ENCODE measurements around the gene ARHGAP6. TPM values are rescaled to one million over a fixed set of nuclear protein-coding genes. Genes with fewer than 3 reads are reported as not detected.

The ARHGAP6 gene
- total and polyA plus RNA-seq, 2 donors (not counting 3 experiments of a cell fraction or from before 2014, with no cell fraction given): 0.69 to 0.83 TPM

- no peak overlapping the region for H3K4me2 ChIP-seq (ENCODE audit: insufficient read depth, low read length)
- no TSS peak for BruUV-seq (replicated peaks)
- H3K4me1 ChIP-seq (ENCODE audit: control insufficient read depth, extremely low read depth, insufficient read depth, low read length): peaks cover 14% of the 10 kb centered on the region
- DNase-seq (ENCODE audit: low read depth, low spot score) (no peak), FAIRE-seq (no peak)
- dilution Hi-C loops (cut with MboI; ENCODE audit: extremely low pct_ligation_motif_present, low sequenced_read_pairs): no loop called here
- no peaks in the 10 kb centered on the region for H3K79me2 ChIP-seq (ENCODE audit: control insufficient read depth, insufficient read depth, low read length)
- H2AFZ ChIP-seq (ENCODE audit: low read depth, low read length): no peak overlapping the region
- no peak for TF ChIP-seq FOS (IDR thresholded peaks at IDR 0.05; ENCODE audit: borderline replicate concordance, insufficient read depth, low read length)
- TF ChIP-seq MYC (IDR thresholded peaks at IDR 0.05; ENCODE audit: low read depth, low read length): no peak
- TF ChIP-seq CTCF (IDR thresholded peaks at IDR 0.05; ENCODE audit: extremely low read depth in 1 of 2, insufficient read depth in 1 of 2, low read depth in 1 of 2, low read length in 2 of 2): no peak
- TF ChIP-seq EZH2 (IDR thresholded peaks at IDR 0.05; ENCODE audit: borderline replicate concordance, low read depth, low read length, severe bottlenecking): no peak
- no peak for TF ChIP-seq POLR2A (IDR thresholded peaks at IDR 0.05; ENCODE audit: low read depth, low read length)
- no peak for TF ChIP-seq JUN (IDR thresholded peaks at IDR 0.05; ENCODE audit: borderline replicate concordance, insufficient read depth, insufficient read length, low read depth)
- TF ChIP-seq POLR2AphosphoS5 (IDR thresholded peaks at IDR 0.05; ENCODE audit: insufficient read depth, low read depth, low read length): no peak
- TF ChIP-seq MAX (IDR thresholded peaks at IDR 0.05; ENCODE audit: insufficient read depth, insufficient read length): no peak
- no peak for TF ChIP-seq GATA2 (IDR thresholded peaks at IDR 0.05; ENCODE audit: insufficient read depth, insufficient read length, low read depth, low read length)
- H3K27ac ChIP-seq (ENCODE audit: insufficient read depth, low read depth, low read length): no peak overlapping the region
- CTCF ChIA-PET: interaction anchor here (0.8 to 0.9 kb wide), 2 partner anchors 11 to 161 kb away, joined by 3 read pairs; no protein-coding TSS in a partner anchor
- POLR2A ChIA-PET: no interaction called here
- H4K20me1 ChIP-seq (replicated peaks; ENCODE audit: control insufficient read depth, extremely low read depth, insufficient read depth, low read length): no peaks in the 10 kb centered on the region
- no peak overlapping the region for H3K9ac ChIP-seq (replicated peaks; ENCODE audit: extremely low read depth, insufficient read depth, low read length)
- H3K9me3 ChIP-seq (replicated peaks; ENCODE audit: control insufficient read depth, insufficient read depth, low read length): no peaks in the 10 kb centered on the region
- no peaks in the 10 kb centered on the region for H3K36me3 ChIP-seq (ENCODE audit: control insufficient read depth in 2 of 2, extremely low read depth in 1 of 2, insufficient read depth in 2 of 2, low read length in 2 of 2)
- no peak overlapping the region for H3K4me3 ChIP-seq (replicated peaks in 1 of 3; ENCODE audit: insufficient read depth in 1 of 3, low read depth in 1 of 3, low read length in 3 of 3)
- H3K27me3 ChIP-seq (ENCODE audit: control insufficient read depth in 2 of 2, insufficient read depth in 2 of 2, low read length in 2 of 2): no peaks in the 10 kb centered on the region
- no peaks in the 10 kb centered on the region for H3K9me1 ChIP-seq (replicated peaks; ENCODE audit: control insufficient read depth, extremely low read depth, insufficient read depth, low read length)
- intact Hi-C loops (cut with micrococcal nuclease): no loop called here
These were observed 294.6 kb downstream of the ARHGAP6 start for GRCh38 chrX:11371106-11371505.
